ENCODE results near the gene NKX6-2. TPM values are rescaled to one million over a fixed set of nuclear protein-coding genes. Genes with fewer than 3 reads are reported as not detected.

NKX6-2 gene
- total RNA-seq, 1 donor: not detected

DNA sequence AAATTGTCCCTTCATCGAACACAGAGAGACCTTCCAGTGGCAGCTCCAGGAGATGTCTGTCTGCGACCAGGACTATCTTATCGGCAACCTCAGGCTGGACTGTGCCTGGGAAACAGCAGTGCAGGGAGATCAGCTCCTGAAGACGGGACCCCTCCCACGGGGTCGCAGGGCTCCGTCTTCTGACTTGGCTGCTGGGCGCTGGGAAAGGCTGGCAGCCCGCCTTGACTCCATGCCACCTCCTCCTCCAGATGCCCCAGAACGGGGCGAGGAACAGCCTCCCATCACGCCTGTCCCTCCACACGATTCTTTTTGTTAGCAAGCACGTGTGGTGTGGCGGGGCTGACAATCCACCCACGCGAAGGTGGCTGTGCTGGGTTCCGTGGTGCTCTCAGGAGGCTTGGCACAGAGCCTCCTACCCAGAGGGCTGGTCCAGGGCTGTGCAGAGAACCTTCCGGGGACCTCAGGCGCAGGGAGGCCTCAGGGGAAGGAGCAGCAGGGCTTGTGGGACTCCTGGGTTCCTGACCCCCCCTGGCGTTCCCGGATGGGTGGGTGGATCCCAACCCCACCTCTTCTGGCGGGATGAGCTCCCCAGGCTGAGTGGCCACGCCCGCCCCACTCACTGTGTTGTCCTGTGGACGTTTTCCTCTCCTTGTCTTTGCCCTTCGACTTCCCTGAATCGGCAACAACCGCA, 47.6 kb upstream of the NKX6-2 start:
- Histone ChIP-seq H3K79me2 (ENCODE audit: insufficient read depth, low read length) (no peaks in the 10 kb centered on the region), H3K4me2 (ENCODE audit: insufficient read depth, low read length) (no peak overlapping the region), H3K27me3 (ENCODE audit: insufficient read depth, low read length) (peaks cover 29% of the 10 kb centered on the region), H3K36me3 (ENCODE audit: insufficient read depth, low read length) (no peaks in the 10 kb centered on the region), H3K4me3 (ENCODE audit: insufficient read depth, low read length) (no peak overlapping the region), H3K9me3 (ENCODE audit: low read depth, low read length) (no peaks in the 10 kb centered on the region), H3K27ac (ENCODE audit: low read depth, low read length) (no peak overlapping the region), H2AFZ (ENCODE audit: low read length) (no peak overlapping the region), H3K4me1 (ENCODE audit: insufficient read depth, low read length) (no peaks in the 10 kb centered on the region), H4K20me1 (ENCODE audit: insufficient read depth, low read length) (no peaks in the 10 kb centered on the region)
- TF ChIP-seq, protein P1, sequence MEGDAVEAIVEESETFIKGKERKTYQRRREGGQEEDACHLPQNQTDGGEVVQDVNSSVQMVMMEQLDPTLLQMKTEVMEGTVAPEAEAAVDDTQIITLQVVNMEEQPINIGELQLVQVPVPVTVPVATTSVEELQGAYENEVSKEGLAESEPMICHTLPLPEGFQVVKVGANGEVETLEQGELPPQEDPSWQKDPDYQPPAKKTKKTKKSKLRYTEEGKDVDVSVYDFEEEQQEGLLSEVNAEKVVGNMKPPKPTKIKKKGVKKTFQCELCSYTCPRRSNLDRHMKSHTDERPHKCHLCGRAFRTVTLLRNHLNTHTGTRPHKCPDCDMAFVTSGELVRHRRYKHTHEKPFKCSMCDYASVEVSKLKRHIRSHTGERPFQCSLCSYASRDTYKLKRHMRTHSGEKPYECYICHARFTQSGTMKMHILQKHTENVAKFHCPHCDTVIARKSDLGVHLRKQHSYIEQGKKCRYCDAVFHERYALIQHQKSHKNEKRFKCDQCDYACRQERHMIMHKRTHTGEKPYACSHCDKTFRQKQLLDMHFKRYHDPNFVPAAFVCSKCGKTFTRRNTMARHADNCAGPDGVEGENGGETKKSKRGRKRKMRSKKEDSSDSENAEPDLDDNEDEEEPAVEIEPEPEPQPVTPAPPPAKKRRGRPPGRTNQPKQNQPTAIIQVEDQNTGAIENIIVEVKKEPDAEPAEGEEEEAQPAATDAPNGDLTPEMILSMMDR (IDR thresholded peaks at IDR 0.05; ENCODE audit: extremely low read depth, low read depth, low read length): no peak
- peak; percentile 49 for DNase-seq (ENCODE audit: insufficient read length, low spot score, missing footprints)

- no peak overlapping the region for H3K4me3 ChIP-seq (ENCODE audit: insufficient read depth, low read length)
- no peak overlapping the region for H3K27ac ChIP-seq (ENCODE audit: low read depth, low read length)
- DNase-seq (ENCODE audit: insufficient read length, low spot score, missing footprints): peak; percentile 59
- no peak overlapping the region for H2AFZ ChIP-seq (ENCODE audit: low read length)
- H3K36me3 ChIP-seq (ENCODE audit: insufficient read depth, low read length): no peaks in the 10 kb centered on the region
- TF ChIP-seq, protein P1 (IDR thresholded peaks at IDR 0.05; ENCODE audit: extremely low read depth, low read depth, low read length): no peak
- H4K20me1 ChIP-seq (ENCODE audit: insufficient read depth, low read length): no peaks in the 10 kb centered on the region
- H3K79me2 ChIP-seq (ENCODE audit: insufficient read depth, low read length): no peaks in the 10 kb centered on the region
- H3K27me3 ChIP-seq (ENCODE audit: insufficient read depth, low read length): peaks cover 29% of the 10 kb centered on the region
- H3K4me2 ChIP-seq (ENCODE audit: insufficient read depth, low read length): no peak overlapping the region
- H3K4me1 ChIP-seq (ENCODE audit: insufficient read depth, low read length): no peaks in the 10 kb centered on the region
- no peaks in the 10 kb centered on the region for H3K9me3 ChIP-seq (ENCODE audit: low read depth, low read length)
Observed at GRCh38 chr10:132832186-132832969, 46.4 kb upstream of the NKX6-2 start.

- Histone ChIP-seq H3K4me1 (ENCODE audit: insufficient read depth, low read length) (no peaks in the 10 kb centered on the region), H3K4me3 (ENCODE audit: insufficient read depth, low read length) (no peak overlapping the region), H3K27ac (ENCODE audit: low read depth, low read length) (no peak overlapping the region), H3K9me3 (ENCODE audit: low read depth, low read length) (no peaks in the 10 kb centered on the region), H3K4me2 (ENCODE audit: insufficient read depth, low read length) (no peak overlapping the region), H3K79me2 (ENCODE audit: insufficient read depth, low read length) (no peaks in the 10 kb centered on the region), H3K27me3 (ENCODE audit: insufficient read depth, low read length) (peaks cover 29% of the 10 kb centered on the region), H3K36me3 (ENCODE audit: insufficient read depth, low read length) (no peaks in the 10 kb centered on the region), H2AFZ (ENCODE audit: low read length) (no peak overlapping the region), H4K20me1 (ENCODE audit: insufficient read depth, low read length) (no peaks in the 10 kb centered on the region)
- TF ChIP-seq, protein P1 (IDR thresholded peaks at IDR 0.05; ENCODE audit: extremely low read depth, low read depth, low read length): no peak
- peak; percentile 29 for DNase-seq (ENCODE audit: insufficient read length, low spot score, missing footprints)
Observed at GRCh38 chr10:132829403-132829802, 43.5 kb upstream of the NKX6-2 start.

DNA sequence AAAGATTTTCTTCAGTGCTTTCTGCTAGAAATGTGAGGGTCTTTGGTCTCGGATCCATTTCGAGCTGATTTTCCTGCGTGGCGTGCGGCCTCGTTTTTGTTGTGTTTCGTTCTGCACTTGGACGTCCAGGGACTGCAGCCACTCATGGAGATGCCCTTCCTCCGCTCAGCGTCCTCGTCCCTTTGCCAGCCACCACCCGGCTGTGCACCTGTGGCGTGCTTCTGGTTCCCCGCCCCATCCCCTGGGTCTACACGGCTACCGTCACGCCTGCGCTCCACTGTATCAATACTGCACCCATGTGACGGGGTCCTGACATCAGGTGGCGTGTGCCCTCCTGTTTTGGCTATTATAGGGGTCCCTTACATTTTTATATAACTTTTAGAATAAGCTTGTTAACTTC, 42.7 kb upstream of the NKX6-2 start:
- peaks cover 29% of the 10 kb centered on the region for H3K27me3 ChIP-seq (ENCODE audit: insufficient read depth, low read length)
- H2AFZ ChIP-seq (ENCODE audit: low read length): no peak overlapping the region
- TF ChIP-seq, protein P1 (IDR thresholded peaks at IDR 0.05; ENCODE audit: extremely low read depth, low read depth, low read length): no peak
- H3K9me3 ChIP-seq (ENCODE audit: low read depth, low read length): no peaks in the 10 kb centered on the region
- no peaks in the 10 kb centered on the region for H4K20me1 ChIP-seq (ENCODE audit: insufficient read depth, low read length)
- H3K4me3 ChIP-seq (ENCODE audit: insufficient read depth, low read length): no peak overlapping the region
- no peak for DNase-seq (ENCODE audit: insufficient read length, low spot score, missing footprints)
- no peaks in the 10 kb centered on the region for H3K79me2 ChIP-seq (ENCODE audit: insufficient read depth, low read length)
- H3K36me3 ChIP-seq (ENCODE audit: insufficient read depth, low read length): no peaks in the 10 kb centered on the region
- H3K4me2 ChIP-seq (ENCODE audit: insufficient read depth, low read length): no peak overlapping the region
- no peak overlapping the region for H3K27ac ChIP-seq (ENCODE audit: low read depth, low read length)
- H3K4me1 ChIP-seq (ENCODE audit: insufficient read depth, low read length): no peaks in the 10 kb centered on the region
